GM12892 (cell line): ENCODE results near the gene ADSS1.

Experiments
- POLR2A ChIP-seq: IDR thresholded peaks from 2 replicates; pipeline ENCODE4 v1.6.1; 2011; ENCODE audit warnings: low read depth, low read length, control low read depth
- POLR2AphosphoS5 ChIP-seq: IDR thresholded peaks from 2 replicates; pipeline ENCODE4 v1.6.1; 2011; ENCODE audit warnings: low read depth, low read length, control low read depth

GRCh38 chr14:104739026-104739425 lies 15.0 kb downstream of the ADSS1 start:
- no peak for TF ChIP-seq POLR2AphosphoS5
- TF ChIP-seq POLR2A = no peak
